ENCODE data around the gene HOXB5.

The HOXB5 gene

GRCh38 chr17:48615963-48616716, 22.6 kb upstream of the HOXB5 start:
- DNase-seq (ENCODE audit: low spot score), result no peak

- no peak for DNase-seq (ENCODE audit: low spot score)
Observed at GRCh38 chr17:48615047-48615962, 21.7 kb upstream of the HOXB5 start, which contains the start of gene HOXB8. TSS of gene HOXB8 (minus strand) at chr17:48615292. CDS start at chr17:48614704, 588 bp downstream.

- no peak for DNase-seq (ENCODE audit: low spot score)
Observed at GRCh38 chr17:48613862-48614694, 20.5 kb upstream of the HOXB5 start.

- DNase-seq (ENCODE audit: low spot score), result no peak
Observed at GRCh38 chr17:48612854-48613691, 19.5 kb upstream of the HOXB5 start.

GRCh38 chr17:48612456-48612853, 18.9 kb upstream of the HOXB5 start:
- no peak for DNase-seq (ENCODE audit: low spot score)

GRCh38 chr17:48611681-48612455, 18.3 kb upstream of the HOXB5 start:
- DNase-seq (ENCODE audit: low spot score), result no peak

- no peak for DNase-seq (ENCODE audit: low spot score)
Observed at GRCh38 chr17:48611213-48611612, 17.6 kb upstream of the HOXB5 start.

- DNase-seq (ENCODE audit: low spot score), result peak; percentile 35
Observed at GRCh38 chr17:48610282-48611211, 17.0 kb upstream of the HOXB5 start, which contains the start of gene HOXB7. TSS of gene HOXB7 (minus strand) at chr17:48611017. CDS start at chr17:48610918, 99 bp downstream.

- no peak for DNase-seq (ENCODE audit: low spot score)
Observed at GRCh38 chr17:48609759-48610281, 16.2 kb upstream of the HOXB5 start.

GRCh38 chr17:48609033-48609432, 15.5 kb upstream of the HOXB5 start:
- no peak for DNase-seq (ENCODE audit: low spot score)

- DNase-seq (ENCODE audit: low spot score), result no peak
Observed at GRCh38 chr17:48608494-48608834, 14.9 kb upstream of the HOXB5 start.

GRCh38 chr17:48606892-48607614, 13.5 kb upstream of the HOXB5 start:
- no peak for DNase-seq (ENCODE audit: low spot score)

- DNase-seq (ENCODE audit: low spot score), result no peak
Observed at GRCh38 chr17:48605991-48606891, 12.7 kb upstream of the HOXB5 start.

- no peak for DNase-seq (ENCODE audit: low spot score)
Observed at GRCh38 chr17:48605409-48605919, 11.9 kb upstream of the HOXB5 start.

GRCh38 chr17:48604770-48605329, 11.3 kb upstream of the HOXB5 start, which contains the start of gene HOXB6:
TSS of gene HOXB6 (minus strand) at chr17:48604986. CDS start at chr17:48598150, 6,836 bp downstream.
- DNase-seq (ENCODE audit: low spot score), result no peak

- DNase-seq (ENCODE audit: low spot score), result no peak
Observed at GRCh38 chr17:48603959-48604769, 10.6 kb upstream of the HOXB5 start.

All from hematopoietic multipotent progenitor cell treated with erythropoietin and hydrocortisone succinate and interleukin-3 and kit ligand, for 15 days (in vitro differentiated cells).